GM21360 (cell line): ENCODE data around the gene CEP85L.

ENCODE experiments used
- ATAC-seq: cut with Tn5 transposase; IDR thresholded peaks from one replicate; pipeline ENCODE4 v1.9.1; 2021; ENCODE audit warnings: mild to moderate bottlenecking, moderate library complexity; ENCODE audit not compliant: unreplicated experiment

CEP85L gene

GRCh38 chr6:118580585-118581419, 70.6 kb downstream of the CEP85L start:
- ATAC-seq: peak; percentile 60

- no peak for ATAC-seq
These were observed 71.6 kb downstream of the CEP85L start for GRCh38 chr6:118579786-118580185.

- ATAC-seq: no peak
These were observed 72.8 kb downstream of the CEP85L start for GRCh38 chr6:118578617-118579016.

DNA sequence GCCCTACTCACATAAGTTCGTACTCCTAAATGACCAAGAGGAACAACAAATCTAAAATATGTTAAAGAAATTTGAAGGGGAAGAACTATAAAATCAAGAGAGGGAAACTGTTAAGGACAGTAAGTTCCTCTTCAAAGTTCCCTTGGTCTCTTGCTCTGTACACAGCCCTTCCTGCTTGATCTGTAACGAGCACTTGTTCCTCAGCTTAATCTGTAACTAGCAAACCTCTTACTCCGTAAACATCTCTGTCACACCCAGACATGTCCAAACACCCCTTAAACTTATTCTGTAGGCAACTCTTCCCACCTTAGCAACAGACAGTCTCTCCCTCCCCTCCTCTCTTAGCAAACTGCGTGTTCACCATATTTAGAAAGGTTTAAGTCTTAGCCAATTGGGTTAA, 73.4 kb downstream of the CEP85L start:
- ATAC-seq: no peak

- no peak for ATAC-seq
These were observed 77.1 kb downstream of the CEP85L start for GRCh38 chr6:118574051-118574865.

DNA sequence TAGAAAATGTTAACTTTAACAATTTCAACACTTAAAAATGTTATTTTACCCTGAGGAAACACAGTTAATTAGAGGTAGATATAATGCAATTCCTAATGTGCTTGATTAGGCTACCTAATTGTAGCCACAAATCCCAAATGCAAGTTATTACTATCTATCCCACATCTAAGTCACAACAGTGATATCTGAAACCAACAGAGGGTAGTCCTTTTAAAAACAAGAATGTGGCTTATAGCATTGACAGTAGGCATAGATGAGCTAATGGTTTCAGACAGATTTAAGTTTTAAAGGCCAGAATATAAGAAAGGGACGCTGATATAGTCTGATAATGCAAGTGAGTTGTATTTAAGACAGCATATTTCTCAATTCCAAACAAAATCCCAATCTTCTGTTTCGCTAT, 80.3 kb downstream of the CEP85L start:
- ATAC-seq: no peak

DNA sequence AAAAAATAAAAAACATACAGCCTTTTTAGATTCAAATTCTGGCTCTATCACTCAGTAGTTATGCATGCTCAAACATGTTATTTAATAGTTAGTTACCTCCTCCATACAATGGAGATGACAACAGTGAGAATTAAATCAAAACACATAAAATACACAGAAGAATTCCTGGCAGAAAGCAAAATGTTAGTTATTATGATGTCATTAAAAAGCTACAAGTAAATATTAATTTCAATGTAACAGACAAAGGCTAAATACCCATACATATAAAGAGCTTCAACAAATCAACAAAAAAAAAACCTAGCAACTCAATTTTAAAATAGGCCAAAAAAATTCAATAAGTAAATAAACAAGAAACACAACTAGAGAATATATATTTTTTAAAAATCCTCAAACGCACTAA, 81.9 kb downstream of the CEP85L start:
- no peak for ATAC-seq

- no peak for ATAC-seq
These were observed 83.4 kb downstream of the CEP85L start for GRCh38 chr6:118567974-118568373.

GRCh38 chr6:118565311-118565960, 86.0 kb downstream of the CEP85L start:
- peak; percentile 97 for ATAC-seq

- no peak for ATAC-seq
These were observed 88.4 kb downstream of the CEP85L start for GRCh38 chr6:118562959-118563358.

DNA sequence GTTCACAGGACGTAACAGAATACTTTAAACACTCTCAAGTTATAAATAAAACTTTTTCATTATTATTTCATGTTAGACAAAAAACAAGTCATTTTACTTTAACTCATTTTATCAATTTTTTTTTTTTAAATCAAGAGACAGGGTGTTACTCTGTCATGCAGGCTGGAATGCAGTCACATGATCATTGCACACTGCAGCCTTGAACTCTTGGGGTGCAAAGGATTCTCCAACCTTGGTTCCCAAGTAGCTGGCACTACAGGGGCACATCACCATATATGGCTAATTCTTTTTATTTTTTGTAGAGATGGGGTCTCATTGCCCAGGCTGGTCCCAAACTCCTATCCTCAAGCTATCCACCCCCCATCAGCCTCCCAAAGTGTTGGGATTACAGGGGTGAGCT, 89.1 kb downstream of the CEP85L start:
- no peak for ATAC-seq

DNA sequence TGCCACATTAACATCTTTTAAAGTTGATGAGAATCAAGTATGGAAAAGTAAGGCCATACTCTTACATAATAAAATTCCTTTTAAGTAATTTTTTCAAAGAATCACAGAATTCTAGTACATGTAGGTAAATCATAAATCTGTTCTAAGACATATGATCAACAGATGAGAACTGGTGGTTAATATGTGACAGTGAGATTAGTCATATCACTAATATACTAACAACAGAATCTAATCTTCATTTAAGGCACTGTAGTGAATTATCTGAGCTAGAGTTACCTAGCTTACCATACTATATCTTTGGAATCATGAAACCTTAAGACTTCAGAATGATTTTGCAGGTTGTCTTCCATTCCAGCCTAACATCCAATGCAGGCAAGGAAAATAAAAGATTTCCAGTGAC, 91.7 kb downstream of the CEP85L start:
- ATAC-seq: no peak

GRCh38 chr6:118558464-118559217, 92.8 kb downstream of the CEP85L start:
- ATAC-seq: no peak

DNA sequence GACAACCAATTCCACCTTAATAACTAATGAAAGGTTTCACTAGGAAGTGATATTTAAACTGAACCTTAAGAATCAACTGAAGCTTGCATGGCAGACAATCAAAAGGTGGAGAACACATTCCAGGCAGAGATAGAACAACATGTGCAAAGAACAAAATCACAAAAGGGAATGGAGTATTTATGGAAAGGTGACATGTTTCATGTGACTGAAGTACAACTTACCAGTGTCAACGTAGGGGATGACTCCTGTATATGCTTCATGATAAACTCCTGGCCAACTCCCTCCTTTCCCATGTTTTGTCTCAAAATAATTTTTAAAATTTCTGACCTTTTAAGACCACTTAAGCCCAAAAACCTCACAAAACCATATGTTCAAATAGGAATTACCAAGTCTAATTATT, 96.7 kb downstream of the CEP85L start:
- no peak for ATAC-seq

DNA sequence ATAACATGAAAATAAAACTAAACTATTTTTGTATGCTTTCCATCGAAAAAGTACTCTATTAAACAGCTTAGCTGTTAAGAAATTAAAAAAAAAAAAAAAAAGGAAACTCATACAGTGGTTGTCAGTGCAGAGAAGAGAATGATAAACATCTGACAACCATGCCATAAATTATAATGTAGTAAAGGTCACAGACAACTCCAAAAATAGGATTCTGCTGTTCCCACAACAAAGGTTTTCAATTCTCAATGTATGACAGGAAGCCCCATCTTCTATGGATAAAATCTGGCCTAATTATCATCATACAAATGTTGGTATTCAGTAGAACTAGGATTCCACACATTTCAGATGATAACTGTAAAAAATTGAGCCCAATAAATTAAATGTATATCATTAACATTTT, 98.3 kb downstream of the CEP85L start:
- ATAC-seq: no peak

- ATAC-seq: peak; percentile 95
These were observed 100.0 kb downstream of the CEP85L start for GRCh38 chr6:118551063-118552053.

GRCh38 chr6:118548613-118549012, 102.8 kb downstream of the CEP85L start:
- no peak for ATAC-seq

GRCh38 chr6:118548136-118548535, 103.3 kb downstream of the CEP85L start, which contains the start of gene PLN:
Gene PLN (plus strand): TSS chr6:118548296. CDS start chr6:118558922, 10,626 bp downstream.
- no peak for ATAC-seq

DNA sequence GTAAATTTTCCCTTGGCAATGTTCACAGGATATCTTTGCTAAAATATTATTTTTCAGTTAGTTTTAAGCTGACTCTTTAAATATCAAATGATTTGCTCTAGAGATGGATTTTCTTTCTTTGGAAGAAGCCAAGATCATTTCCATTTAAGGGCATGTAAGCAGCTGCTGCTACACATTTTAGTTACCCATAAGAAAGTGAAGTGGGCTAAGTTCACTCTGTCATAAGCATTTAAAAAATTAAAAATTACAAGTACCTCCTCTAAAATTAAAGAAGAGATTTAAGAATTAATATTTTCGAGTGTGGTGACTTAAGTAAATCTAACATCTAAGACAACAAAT, 104.5 kb downstream of the CEP85L start:
- ATAC-seq: no peak
